Breast epithelium (tissue), 3 donors: ENCODE results near the gene LATS1.

Source experiments
- POLR2A ChIP-seq: fragments of 450-650 bp; IDR thresholded peaks from one replicate; pipeline ENCODE4 v1.6.1; 2016; ENCODE audit warnings: antibody characterized with exemption, mild to moderate bottlenecking, moderate library complexity
- POLR2AphosphoS5 ChIP-seq, 3 donors: sonication (generic); formaldehyde crosslinking; IDR thresholded peaks; one replicate each; pipeline ENCODE4 v1.6.1; 2017; ENCODE audit warnings: antibody characterized with exemption in 3 of 3
- TF ChIP-seq, protein P1 (sequence below), 3 donors: fragments of 450-650 bp; IDR thresholded peaks; one replicate each; pipeline ENCODE4 v1.5.1; 2016 to 2017; ENCODE audit warnings: antibody characterized with exemption in 3 of 3, mild to moderate bottlenecking in 3 of 3, moderate library complexity in 3 of 3

- TF ChIP-seq, protein P1, sequence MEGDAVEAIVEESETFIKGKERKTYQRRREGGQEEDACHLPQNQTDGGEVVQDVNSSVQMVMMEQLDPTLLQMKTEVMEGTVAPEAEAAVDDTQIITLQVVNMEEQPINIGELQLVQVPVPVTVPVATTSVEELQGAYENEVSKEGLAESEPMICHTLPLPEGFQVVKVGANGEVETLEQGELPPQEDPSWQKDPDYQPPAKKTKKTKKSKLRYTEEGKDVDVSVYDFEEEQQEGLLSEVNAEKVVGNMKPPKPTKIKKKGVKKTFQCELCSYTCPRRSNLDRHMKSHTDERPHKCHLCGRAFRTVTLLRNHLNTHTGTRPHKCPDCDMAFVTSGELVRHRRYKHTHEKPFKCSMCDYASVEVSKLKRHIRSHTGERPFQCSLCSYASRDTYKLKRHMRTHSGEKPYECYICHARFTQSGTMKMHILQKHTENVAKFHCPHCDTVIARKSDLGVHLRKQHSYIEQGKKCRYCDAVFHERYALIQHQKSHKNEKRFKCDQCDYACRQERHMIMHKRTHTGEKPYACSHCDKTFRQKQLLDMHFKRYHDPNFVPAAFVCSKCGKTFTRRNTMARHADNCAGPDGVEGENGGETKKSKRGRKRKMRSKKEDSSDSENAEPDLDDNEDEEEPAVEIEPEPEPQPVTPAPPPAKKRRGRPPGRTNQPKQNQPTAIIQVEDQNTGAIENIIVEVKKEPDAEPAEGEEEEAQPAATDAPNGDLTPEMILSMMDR (IDR thresholded peaks at IDR 0.05), result no peak
- TF ChIP-seq POLR2A (no peak), POLR2AphosphoS5 (IDR thresholded peaks at IDR 0.05) (no peak)
These were observed 71.3 kb downstream of the LATS1 start for GRCh38 chr6:149646599-149646998.
